Activated T-cell treated with anti-CD3 and anti-CD28 coated beads, Interleukin-2, amount 50 U/mL, for 72 hours (primary cell): ENCODE data around the gene OSBPL2. TPM values are rescaled to one million over a fixed set of nuclear protein-coding genes. Genes with fewer than 3 reads are reported as not detected.
A peak's percentile ranks its signal among the peaks of the same experiment; 100 is the strongest.

Experiments
- ATAC-seq, 2 donors: fragments of 150-1000 bp; cut with Tn5 transposase; replicated peaks in 1 of 2; 2 replicates each; pipeline ENCODE4 v1.10.0; 2021; ENCODE audit warnings: moderate library complexity in 2 of 2, mild to moderate bottlenecking in 1 of 2
- DNase-seq, 2 donors: peaks; one replicate each; pipeline ENCODE4 v3.0.0; 2021 to 2022; ENCODE audit warnings: mixed read lengths in 1 of 2
- H3K27ac Mint-ChIP-seq: one replicate; pipeline ENCODE4 v1.8.0; 2022; ENCODE audit warnings: mild to moderate bottlenecking, moderate library complexity, mixed read lengths
- H3K27me3 Mint-ChIP-seq: one replicate; pipeline ENCODE4 v1.8.0; 2022; ENCODE audit warnings: low read depth, mixed read lengths
- H3K36me3 Mint-ChIP-seq, 2 donors: one replicate each; pipeline ENCODE4 v1.8.0; 2022; ENCODE audit warnings: mixed read lengths in 2 of 2, mild to moderate bottlenecking in 1 of 2; ENCODE audit not compliant: insufficient read depth in 2 of 2
- H3K4me1 Mint-ChIP-seq: one replicate; pipeline ENCODE4 v1.8.0; 2022; ENCODE audit warnings: low read depth, mixed read lengths
- H3K4me3 Mint-ChIP-seq, 2 donors: one replicate each; pipeline ENCODE4 v1.8.0; 2022; ENCODE audit warnings: mild to moderate bottlenecking in 2 of 2, mixed read lengths in 2 of 2, moderate library complexity in 2 of 2
- H3K9me3 Mint-ChIP-seq, 2 donors: one replicate each; pipeline ENCODE4 v1.8.0; 2022; ENCODE audit warnings: mixed read lengths in 2 of 2
- total RNA-seq, 2 donors: library from RNA; stranded (reverse); gene quantifications; one replicate each; pipeline ENCODE4 v1.2.3, GENCODE V29; 2022

Gene OSBPL2
- total RNA-seq, 2 donors from 2014 or later, result 40.6 to 44.2 TPM

DNA sequence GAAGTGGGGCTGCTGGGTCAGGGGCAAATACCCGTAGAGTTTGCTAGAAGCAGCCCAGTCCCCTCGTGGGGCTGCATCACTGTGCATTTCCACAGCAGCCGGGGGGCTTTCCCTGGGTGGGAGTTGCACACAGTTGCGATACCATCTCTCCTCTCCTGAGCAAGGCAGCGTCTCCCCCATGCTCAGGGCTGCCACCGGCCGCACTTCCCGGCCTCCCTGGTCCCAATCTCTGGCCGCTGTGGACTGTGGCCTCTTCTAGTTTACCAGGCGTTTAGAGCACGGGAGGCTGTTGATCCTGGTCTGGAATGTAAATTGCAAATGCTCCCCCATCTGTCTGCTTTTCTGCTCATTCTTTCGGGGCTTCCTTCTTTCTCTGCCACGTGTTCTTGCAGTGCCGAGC lies 31.1 kb downstream of the OSBPL2 start:
- Mint-ChIP-seq H3K36me3 (peaks cover 5 to 10% of the 10 kb centered on the region in 2 donors), H3K27me3 (no peaks in the 10 kb centered on the region), H3K4me1 (no peaks in the 10 kb centered on the region), H3K27ac (no peak overlapping the region), H3K9me3 (no peaks in the 10 kb centered on the region), H3K4me3 (no peak overlapping the region)
- DNase-seq, result no peak
- ATAC-seq, result no peak

GRCh38 chr20:62269871-62270270 lies 31.6 kb downstream of the OSBPL2 start:
- Mint-ChIP-seq H3K36me3 (peaks cover 3 to 6% of the 10 kb centered on the region in 2 donors), H3K27me3 (no peaks in the 10 kb centered on the region), H3K9me3 (no peaks in the 10 kb centered on the region), H3K4me3 (no peak overlapping the region), H3K4me1 (no peaks in the 10 kb centered on the region), H3K27ac (no peak overlapping the region)
- ATAC-seq, result no peak
- no peak for DNase-seq

GRCh38 chr20:62272200-62272599 lies 33.9 kb downstream of the OSBPL2 start:
- DNase-seq (no peak), ATAC-seq (no peak)
- no peaks in the 10 kb centered on the region for H3K4me1 Mint-ChIP-seq
- no peak overlapping the region for H3K27ac Mint-ChIP-seq
- H3K27me3 Mint-ChIP-seq, result no peaks in the 10 kb centered on the region
- peaks cover 0 to 3% of the 10 kb centered on the region in 2 donors for H3K36me3 Mint-ChIP-seq
- no peak overlapping the region for H3K4me3 Mint-ChIP-seq
- H3K9me3 Mint-ChIP-seq, result no peaks in the 10 kb centered on the region

- DNase-seq (no peak), ATAC-seq (no peak)
- H3K36me3 Mint-ChIP-seq, result peaks cover 0 to 3% of the 10 kb centered on the region in 2 donors
- no peak overlapping the region for H3K4me3 Mint-ChIP-seq
- H3K27ac Mint-ChIP-seq, result no peak overlapping the region
- no peaks in the 10 kb centered on the region for H3K27me3 Mint-ChIP-seq
- no peaks in the 10 kb centered on the region for H3K4me1 Mint-ChIP-seq
- H3K9me3 Mint-ChIP-seq, result no peaks in the 10 kb centered on the region
Measured at GRCh38 chr20:62273416-62273815, 35.1 kb downstream of the OSBPL2 start.

DNA sequence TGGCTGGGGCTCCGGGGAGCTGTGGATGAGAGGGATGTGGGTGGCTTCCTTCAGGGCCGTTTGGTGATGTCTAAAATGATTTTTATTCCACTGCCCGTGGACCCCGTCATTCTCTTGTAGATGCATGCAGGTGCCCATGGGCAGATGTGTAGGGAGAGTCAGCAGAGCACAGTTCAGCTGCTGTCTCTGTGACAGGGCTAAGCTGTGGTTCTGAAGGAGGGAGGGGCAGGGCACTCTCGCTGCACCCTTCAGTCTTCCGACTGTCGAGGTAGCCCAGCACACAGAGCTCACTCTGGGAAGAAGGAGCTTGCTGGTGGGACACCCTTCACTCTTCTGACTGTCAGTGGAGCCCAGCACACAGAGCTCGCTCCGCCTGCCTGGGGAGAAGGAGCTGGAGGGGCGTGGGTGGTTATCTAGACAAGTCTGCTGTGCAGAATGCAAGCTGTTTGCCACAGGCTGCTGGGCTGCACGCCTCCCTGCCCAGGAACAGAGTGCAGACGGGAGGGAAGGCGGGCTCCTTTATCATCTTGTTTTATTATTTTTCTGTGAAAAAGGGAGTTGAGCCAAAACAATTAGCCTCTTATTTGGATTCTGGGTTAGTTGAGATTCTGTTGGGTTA lies 36.1 kb downstream of the OSBPL2 start:
- no peak for DNase-seq
- no peaks in the 10 kb centered on the region for H3K27me3 Mint-ChIP-seq
- H3K4me3 Mint-ChIP-seq, result no peak overlapping the region
- ATAC-seq, result no peak
- peaks cover 0 to 3% of the 10 kb centered on the region in 2 donors for H3K36me3 Mint-ChIP-seq
- peak overlapping the region; percentile 16 for H3K27ac Mint-ChIP-seq
- no peaks in the 10 kb centered on the region for H3K9me3 Mint-ChIP-seq
- H3K4me1 Mint-ChIP-seq, result no peaks in the 10 kb centered on the region

GRCh38 chr20:62275219-62275618 lies 36.9 kb downstream of the OSBPL2 start:
- Mint-ChIP-seq H3K4me3 (no peak overlapping the region), H3K4me1 (no peaks in the 10 kb centered on the region), H3K36me3 (peaks cover 0 to 3% of the 10 kb centered on the region in 2 donors), H3K27me3 (no peaks in the 10 kb centered on the region), H3K9me3 (no peaks in the 10 kb centered on the region), H3K27ac (no peak overlapping the region)
- ATAC-seq (no peak), DNase-seq (no peak)

- H3K4me1 Mint-ChIP-seq, result no peaks in the 10 kb centered on the region
- H3K27me3 Mint-ChIP-seq, result no peaks in the 10 kb centered on the region
- H3K36me3 Mint-ChIP-seq, result peaks cover 0 to 3% of the 10 kb centered on the region in 2 donors
- no peak for ATAC-seq
- H3K4me3 Mint-ChIP-seq, result no peak overlapping the region
- H3K9me3 Mint-ChIP-seq, result no peaks in the 10 kb centered on the region
- H3K27ac Mint-ChIP-seq, result no peak overlapping the region
- no peak for DNase-seq
Measured at GRCh38 chr20:62276439-62276838, 38.1 kb downstream of the OSBPL2 start.

DNA sequence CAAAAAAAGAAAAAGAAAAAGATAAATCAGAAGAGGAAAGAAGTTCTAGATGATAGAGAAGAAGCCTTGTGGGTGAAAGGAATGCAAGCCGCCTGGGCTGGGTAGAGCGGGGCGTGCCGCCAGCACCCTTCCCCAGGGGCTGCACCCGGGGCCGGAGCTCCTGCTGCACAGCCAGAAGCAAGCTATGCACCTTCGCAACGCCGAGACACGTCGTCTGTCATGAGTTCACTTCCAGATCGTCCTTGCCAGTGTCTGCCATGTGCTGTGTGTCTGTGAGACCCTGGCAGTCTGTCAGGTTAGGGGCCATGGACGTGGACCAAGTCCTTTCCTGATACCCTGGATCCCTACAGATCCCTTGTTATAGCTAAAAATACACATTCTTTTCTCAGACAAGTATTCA lies 38.9 kb downstream of the OSBPL2 start:
- no peak overlapping the region for H3K27ac Mint-ChIP-seq
- no peaks in the 10 kb centered on the region for H3K27me3 Mint-ChIP-seq
- DNase-seq, result no peak
- no peak overlapping the region for H3K4me3 Mint-ChIP-seq
- H3K9me3 Mint-ChIP-seq, result no peaks in the 10 kb centered on the region
- no peak for ATAC-seq
- no peaks in the 10 kb centered on the region for H3K4me1 Mint-ChIP-seq
- peaks cover 0 to 8% of the 10 kb centered on the region in 2 donors for H3K36me3 Mint-ChIP-seq

DNA sequence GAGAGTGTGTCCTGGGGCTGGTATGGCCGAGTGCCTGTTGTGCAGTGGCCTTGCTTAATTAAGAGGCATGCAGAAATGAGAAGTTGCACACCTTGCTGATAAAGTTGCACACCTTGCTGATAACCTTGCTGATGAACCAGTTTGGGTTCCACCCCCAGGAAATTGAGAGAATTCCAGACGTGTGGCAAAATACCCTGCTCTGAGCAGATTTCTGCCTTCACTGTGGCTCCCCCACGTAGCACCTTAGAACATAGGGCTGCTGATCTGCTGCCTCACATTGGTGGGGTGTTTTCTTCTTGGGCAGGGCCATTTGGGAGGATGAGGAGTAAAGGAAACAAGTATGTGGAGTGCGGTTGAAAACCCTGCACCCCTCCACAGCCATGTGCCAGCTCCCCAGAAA lies 42.0 kb downstream of the OSBPL2 start:
- H3K27ac Mint-ChIP-seq, result no peak overlapping the region
- ATAC-seq (no peak), DNase-seq (no peak)
- H3K9me3 Mint-ChIP-seq, result no peaks in the 10 kb centered on the region
- H3K27me3 Mint-ChIP-seq, result no peaks in the 10 kb centered on the region
- H3K4me1 Mint-ChIP-seq, result no peaks in the 10 kb centered on the region
- H3K36me3 Mint-ChIP-seq, result peaks cover 0 to 6% of the 10 kb centered on the region in 2 donors
- H3K4me3 Mint-ChIP-seq, result no peak overlapping the region

- no peak for ATAC-seq
- H3K9me3 Mint-ChIP-seq, result no peaks in the 10 kb centered on the region
- no peak for DNase-seq
- peaks cover 0 to 6% of the 10 kb centered on the region in 2 donors for H3K36me3 Mint-ChIP-seq
- no peaks in the 10 kb centered on the region for H3K4me1 Mint-ChIP-seq
- no peak overlapping the region for H3K4me3 Mint-ChIP-seq
- H3K27ac Mint-ChIP-seq, result no peak overlapping the region
- no peaks in the 10 kb centered on the region for H3K27me3 Mint-ChIP-seq
Measured at GRCh38 chr20:62281161-62281933, 43.0 kb downstream of the OSBPL2 start.

- DNase-seq (no peak), ATAC-seq (no peak)
- Mint-ChIP-seq H3K27me3 (no peaks in the 10 kb centered on the region), H3K27ac (no peak overlapping the region), H3K4me1 (no peaks in the 10 kb centered on the region), H3K9me3 (no peaks in the 10 kb centered on the region), H3K4me3 (no peak overlapping the region), H3K36me3 (peaks cover 0 to 8% of the 10 kb centered on the region in 2 donors)
Measured at GRCh38 chr20:62282103-62282502, 43.8 kb downstream of the OSBPL2 start.

GRCh38 chr20:62282877-62283503 lies 44.7 kb downstream of the OSBPL2 start:
- Mint-ChIP-seq H3K4me3 (no peak overlapping the region), H3K27ac (no peak overlapping the region), H3K36me3 (peaks cover 0 to 8% of the 10 kb centered on the region in 2 donors), H3K27me3 (no peaks in the 10 kb centered on the region), H3K9me3 (no peaks in the 10 kb centered on the region), H3K4me1 (no peaks in the 10 kb centered on the region)
- ATAC-seq (no peak), DNase-seq (no peak)

GRCh38 chr20:62284448-62284847 lies 46.1 kb downstream of the OSBPL2 start:
- no peaks in the 10 kb centered on the region for H3K9me3 Mint-ChIP-seq
- ATAC-seq, result no peak
- no peaks in the 10 kb centered on the region for H3K27me3 Mint-ChIP-seq
- peaks cover 2 to 8% of the 10 kb centered on the region in 2 donors for H3K36me3 Mint-ChIP-seq
- H3K4me1 Mint-ChIP-seq, result no peaks in the 10 kb centered on the region
- H3K27ac Mint-ChIP-seq, result no peak overlapping the region
- no peak overlapping the region for H3K4me3 Mint-ChIP-seq
- DNase-seq, result no peak
